Liver (tissue), 9 donors: ENCODE measurements around the gene DAPK1. TPM values are rescaled to one million over a fixed set of nuclear protein-coding genes. Genes with fewer than 3 reads are reported as not detected.

Experiments
- DNase-seq: peaks from one replicate; pipeline ENCODE4 v3.0.0-alpha.2; 2017; ENCODE audit warnings: low spot score
- H3K27ac ChIP-seq, 2 donors: one replicate each; pipeline ENCODE4 v1.7.0; 2013; ENCODE audit warnings: inconsistent platforms in 2 of 2, low read length in 2 of 2, control low read depth in 1 of 2, low read depth in 1 of 2, mild to moderate bottlenecking in 1 of 2
- H3K27me3 ChIP-seq, 4 donors: one replicate each; pipeline versions ENCODE4 v1.6.1 to v1.7.0; 2013; ENCODE audit warnings: low read length in 3 of 4, inconsistent platforms in 1 of 4, mild to moderate bottlenecking in 1 of 4, moderate library complexity in 1 of 4; ENCODE audit not compliant: control insufficient read depth in 4 of 4, insufficient read depth in 4 of 4
- H3K36me3 ChIP-seq, 4 donors: one replicate each; pipeline versions ENCODE4 v1.6.1 to v1.7.0; 2013; ENCODE audit warnings: low read length in 3 of 4, mild to moderate bottlenecking in 3 of 4, low read depth in 1 of 4, moderate library complexity in 1 of 4; ENCODE audit not compliant: control insufficient read depth in 4 of 4, insufficient read depth in 3 of 4
- H3K4me1 ChIP-seq, 4 donors: one replicate each; pipeline versions ENCODE4 v1.6.1 to v1.7.0; 2013; ENCODE audit warnings: low read length in 3 of 4, mild to moderate bottlenecking in 3 of 4, moderate library complexity in 1 of 4; ENCODE audit not compliant: control insufficient read depth in 4 of 4, insufficient read depth in 4 of 4
- H3K4me3 ChIP-seq, 3 donors: one replicate each; pipeline versions ENCODE4 v1.6.1 to v1.7.0; 2013; ENCODE audit warnings: low read length in 3 of 3, control low read depth in 1 of 3, low read depth in 1 of 3, mild to moderate bottlenecking in 1 of 3
- H3K9ac ChIP-seq, 2 donors: one replicate each; pipeline ENCODE4 v1.7.0; 2013; ENCODE audit warnings: low read length in 2 of 2, mild to moderate bottlenecking in 2 of 2, moderate library complexity in 2 of 2, control low read depth in 1 of 2, low read depth in 1 of 2
- H3K9me3 ChIP-seq, 4 donors: one replicate each; pipeline versions ENCODE4 v1.6.1 to v1.7.0; 2013; ENCODE audit warnings: low read length in 3 of 4; ENCODE audit not compliant: control insufficient read depth in 4 of 4
- ATF3 ChIP-seq: IDR thresholded peaks from 2 replicates; pipeline ENCODE4 v1.6.1; 2016; ENCODE audit warnings: antibody characterized with exemption
- CTCF ChIP-seq: fragments of 150-350 bp; IDR thresholded peaks from 2 replicates; pipeline ENCODE4 v1.5.1; 2017; ENCODE audit warnings: improper control_type of control experiment, low read depth, low read length; ENCODE audit not compliant: missing input control
- EGR1 ChIP-seq, 2 donors: IDR thresholded peaks; 2 replicates each; pipeline ENCODE4 v1.6.1; 2016 to 2018; ENCODE audit warnings: antibody characterized with exemption in 2 of 2, low read depth in 2 of 2
- FOXA1 ChIP-seq: IDR thresholded peaks from 2 replicates; pipeline ENCODE4 v1.6.1; 2016; ENCODE audit warnings: antibody characterized with exemption
- FOXA2 ChIP-seq: IDR thresholded peaks from 2 replicates; pipeline ENCODE4 v1.6.1; 2016; ENCODE audit warnings: antibody characterized with exemption
- GABPA ChIP-seq, 2 donors: IDR thresholded peaks in 1 of 2; conservative IDR thresholded peaks in 1 of 2; 2 replicates each; pipeline ENCODE4 v1.6.1; 2016; ENCODE audit warnings: antibody characterized with exemption in 2 of 2, mild to moderate bottlenecking in 1 of 2, moderate library complexity in 1 of 2
- HNF4A ChIP-seq, 2 donors: conservative IDR thresholded peaks; 2 replicates each; pipeline ENCODE4 v1.6.1; 2016; ENCODE audit warnings: antibody characterized with exemption in 2 of 2, mild to moderate bottlenecking in 2 of 2
- HNF4G ChIP-seq: IDR thresholded peaks from 2 replicates; pipeline ENCODE4 v1.6.1; 2016; ENCODE audit warnings: antibody characterized with exemption
- JUND ChIP-seq, 2 donors: IDR thresholded peaks; 2 replicates each; pipeline ENCODE4 v1.6.1; 2016; ENCODE audit warnings: antibody characterized with exemption in 2 of 2
- MAX ChIP-seq: IDR thresholded peaks from 2 replicates; pipeline ENCODE4 v1.6.1; 2016; ENCODE audit warnings: antibody characterized with exemption
- NR2F2 ChIP-seq: IDR thresholded peaks from 2 replicates; pipeline ENCODE4 v1.6.1; 2016; ENCODE audit warnings: antibody characterized with exemption
- RAD21 ChIP-seq, 2 donors: IDR thresholded peaks; 2 replicates each; pipeline ENCODE4 v1.6.1; 2016; ENCODE audit warnings: antibody characterized with exemption in 2 of 2, mild to moderate bottlenecking in 2 of 2
- REST ChIP-seq: IDR thresholded peaks from 2 replicates; pipeline ENCODE4 v1.6.1; 2016; ENCODE audit warnings: antibody characterized with exemption, mild to moderate bottlenecking
- SP1 ChIP-seq: IDR thresholded peaks from 2 replicates; pipeline ENCODE4 v1.6.1; 2018; ENCODE audit warnings: antibody characterized with exemption, mild to moderate bottlenecking
- TAF1 ChIP-seq: conservative IDR thresholded peaks from 2 replicates; pipeline ENCODE4 v1.6.1; 2016; ENCODE audit warnings: antibody characterized with exemption, mild to moderate bottlenecking
- YY1 ChIP-seq: IDR thresholded peaks from 2 replicates; pipeline ENCODE4 v1.6.1; 2016; ENCODE audit warnings: antibody characterized with exemption, mild to moderate bottlenecking
- ZBTB33 ChIP-seq: IDR thresholded peaks from 2 replicates; pipeline ENCODE4 v1.6.1; 2016; ENCODE audit warnings: antibody characterized with exemption
- WGBS: extraction: QIAGEN DNeasy Blood & Tissue Kit; methylation state at CpG from one replicate; pipeline ENCODE4 v1.1.7; 2013; 5-methylcytosine and 5-hydroxymethylcytosine counted together
- polyA plus RNA-seq, 2 donors: library from polyadenylated mRNA; stranded (reverse) in 1 of 2; unstranded in 1 of 2; fragments of 200-250 nt in 1 of 2; fragments of >200 nt in 1 of 2; fragmentation: Nextera tagmentation in 1 of 2; extraction: Ambion mirVana in 1 of 2; gene quantifications; one replicate each; pipeline versions ENCODE4 v1.2.1 to v1.2.3, GENCODE V29; 2013 to 2015
- total RNA-seq, 2 donors: library from RNA; depleted of rRNA; stranded (reverse); fragments of >200 nt; gene quantifications; one replicate each; pipeline ENCODE4 v1.2.3, GENCODE V29; 2014
- donor health status: healthy.
- donor health status: healthy.
- donor health status: healthy.
- donor health status: healthy.
- donor health status: healthy.

The DAPK1 gene
- total and polyA plus RNA-seq, 4 donors: 14.0 to 40.8 (median 21.8) TPM

- H3K27me3 ChIP-seq: no peaks in the 10 kb centered on the region
- WGBS: 91% methylated on average over 9 of the region's 9 CpGs
- H3K9me3 ChIP-seq: peaks cover 0 to 3% (median 1%) of the 10 kb centered on the region in 4 donors
- H3K36me3 ChIP-seq: peaks cover 0 to 37% (median 14%) of the 10 kb centered on the region in 4 donors
- H3K4me1 ChIP-seq: peaks cover 0 to 12% (median 4%) of the 10 kb centered on the region in 4 donors
- no peak overlapping the region for H3K9ac ChIP-seq
- DNase-seq: peak; percentile 25
- TF ChIP-seq HNF4G (no peak), FOXA1 (no peak), FOXA2 (no peak), HNF4A (conservative IDR thresholded peaks at IDR 0.05) (no peak), MAX (no peak), CTCF (no peak), TAF1 (no peak), ATF3 (no peak), SP1 (no peak), EGR1 (IDR thresholded peaks at IDR 0.05; ENCODE audit: low read depth in 2 of 2) (no peak), JUND (IDR thresholded peaks at IDR 0.05) (no peak), YY1 (no peak), GABPA (IDR thresholded peaks at IDR 0.05 in 1 of 2, conservative IDR thresholded peaks at IDR 0.05 in 1 of 2) (no peak), REST (no peak)
- no peak overlapping the region for H3K27ac ChIP-seq
- H3K4me3 ChIP-seq: no peak overlapping the region
Measured at GRCh38 chr9:87671925-87672324, 174.3 kb downstream of the DAPK1 start.

- H3K27ac ChIP-seq: no peak overlapping the region
- no peaks in the 10 kb centered on the region for H3K27me3 ChIP-seq
- DNase-seq: peak; percentile 33
- 94% methylated on average over 8 of the region's 8 CpGs for WGBS
- no peak overlapping the region for H3K9ac ChIP-seq
- H3K4me1 ChIP-seq: peaks cover 0 to 12% (median 4%) of the 10 kb centered on the region in 4 donors
- peaks cover 0 to 34% (median 13%) of the 10 kb centered on the region in 4 donors for H3K36me3 ChIP-seq
- no peaks in the 10 kb centered on the region for H3K9me3 ChIP-seq
- H3K4me3 ChIP-seq: no peak overlapping the region
- TF ChIP-seq EGR1 (IDR thresholded peaks at IDR 0.05; ENCODE audit: low read depth in 2 of 2) (no peak), GABPA (IDR thresholded peaks at IDR 0.05 in 1 of 2, conservative IDR thresholded peaks at IDR 0.05 in 1 of 2) (no peak), CTCF (no peak), SP1 (no peak), FOXA1 (no peak), ZBTB33 (no peak), TAF1 (no peak), REST (no peak), HNF4G (no peak), FOXA2 (no peak), MAX (no peak), HNF4A (conservative IDR thresholded peaks at IDR 0.05) (no peak), JUND (IDR thresholded peaks at IDR 0.05) (no peak), RAD21 (IDR thresholded peaks at IDR 0.05) (no peak), YY1 (no peak), NR2F2 (no peak)
Measured at GRCh38 chr9:87672586-87672985, 174.9 kb downstream of the DAPK1 start.
